Measurements from ENCODE around the gene MANF.

Gene MANF

DNA sequence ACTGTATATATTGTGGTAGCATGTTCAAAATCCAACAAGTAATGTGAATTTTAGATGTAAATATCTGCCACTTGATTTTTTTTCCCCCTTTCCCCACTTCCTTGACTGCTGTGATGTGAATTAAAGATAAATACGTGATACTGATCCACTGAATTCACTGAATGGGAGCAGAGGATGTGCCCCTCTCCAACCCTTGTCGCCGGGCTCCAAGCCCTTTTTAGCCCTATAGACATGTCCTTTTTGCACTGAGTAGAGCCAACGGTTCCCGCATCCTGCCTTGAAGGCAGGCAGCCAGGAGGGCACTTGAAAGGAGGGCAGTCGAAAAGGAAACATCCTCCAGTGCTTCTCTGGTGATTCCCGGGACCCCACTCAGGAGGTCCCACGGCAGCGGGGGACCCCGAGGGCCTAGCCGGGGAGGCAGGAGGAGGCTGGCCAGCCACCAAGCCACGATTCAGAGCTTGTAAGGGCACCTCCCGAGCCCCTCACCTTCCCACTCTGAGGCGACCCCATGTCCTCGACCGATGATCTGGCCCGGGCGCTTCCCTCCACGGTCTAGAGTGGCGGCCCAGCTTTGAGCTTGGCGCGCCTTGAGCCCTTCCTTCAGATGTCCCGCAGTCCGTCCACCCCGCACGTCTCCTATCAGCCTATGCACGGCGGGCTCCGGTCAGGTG is 901 bp upstream of the MANF start:
- Histone ChIP-seq H2BK120ac (ENCODE audit: insufficient read depth, low read length, poor library complexity) (peak overlapping the region; percentile 82), H3K27ac (ENCODE audit: low read depth, low read length) (peak overlapping the region; percentile 72), H3K14ac (ENCODE audit: low read length) (peak overlapping the region; percentile 97), H2BK12ac (ENCODE audit: low read length) (no peak overlapping the region), H3K79me2 (ENCODE audit: control insufficient read depth, insufficient read depth, low read length, poor library complexity) (peaks cover 18% of the 10 kb centered on the region), H3K9ac (ENCODE audit: low read length) (peak overlapping the region; percentile 91), H4K91ac (ENCODE audit: low read depth, low read length) (peak overlapping the region; percentile 96), H2AFZ (ENCODE audit: insufficient read depth, low read length, poor library complexity) (peak overlapping the region; percentile 85), H3K79me1 (ENCODE audit: low read length) (peaks cover 11% of the 10 kb centered on the region), H4K8ac (ENCODE audit: low read depth, low read length) (peak overlapping the region; percentile 94), H3K4ac (ENCODE audit: low read depth, low read length) (peak overlapping the region; percentile 89), H3K23ac (ENCODE audit: low read length) (no peak overlapping the region), H3K36me3 (ENCODE audit: control insufficient read depth in 1 of 2, insufficient read depth in 2 of 2, low read length in 2 of 2) (peaks cover 2 to 18% of the 10 kb centered on the region in 2 experiments), H3K4me3 (ENCODE audit: low read depth, low read length) (peak overlapping the region; percentile 91), H4K12ac (ENCODE audit: low read depth, low read length) (peak overlapping the region; percentile 78), H3K27me3 (ENCODE audit: insufficient read depth, low read length) (no peaks in the 10 kb centered on the region), H3K18ac (ENCODE audit: low read length) (peak overlapping the region; percentile 86), H2BK5ac (ENCODE audit: low read depth, low read length, poor library complexity) (peak overlapping the region; percentile 92), H3K9me3 (ENCODE audit: insufficient read depth, low read depth, low read length) (peaks cover 2% of the 10 kb centered on the region), H2AK5ac (ENCODE audit: low read length) (peak overlapping the region; percentile 81), H3K4me1 (ENCODE audit: control insufficient read depth in 1 of 2, insufficient read depth in 2 of 2, low read length in 2 of 2) (peaks cover 17 to 30% of the 10 kb centered on the region in 2 experiments), H3K4me2 (ENCODE audit: low read length) (peak overlapping the region; percentile 77)
- no CpG with 5 or more reads among the region's 29 CpGs for WGBS (ENCODE audit: extremely low coverage, insufficient coverage, insufficient read length)
- DNase-seq: peak in 1 of 2 donors; percentile 45

DNA sequence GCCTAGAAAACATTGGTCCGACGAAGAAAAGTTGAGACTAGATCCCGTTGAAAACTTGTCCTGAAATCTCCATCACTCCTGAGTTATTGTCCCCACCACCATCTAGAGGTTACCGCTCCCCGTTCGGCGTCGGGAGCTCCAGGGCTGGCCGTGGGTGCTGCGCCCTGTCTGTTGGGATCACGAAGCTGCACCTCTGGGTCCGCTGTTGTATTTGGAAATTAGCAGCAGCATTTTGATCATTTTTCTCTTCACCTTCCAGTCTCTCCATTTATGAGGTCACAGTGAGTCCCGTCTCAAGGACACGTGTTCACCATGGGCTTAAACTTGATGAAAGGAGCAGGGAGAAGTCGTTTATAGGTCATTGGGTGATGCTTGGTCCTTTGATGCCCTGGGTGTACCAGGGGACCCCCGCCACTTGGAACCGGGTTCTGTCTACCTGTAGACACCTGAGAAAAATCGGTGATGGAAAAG is 565 bp downstream of the MANF start:
- peaks cover 15 to 27% of the 10 kb centered on the region in 2 experiments for H3K36me3 ChIP-seq (ENCODE audit: control insufficient read depth in 1 of 2, insufficient read depth in 2 of 2, low read length in 2 of 2)
- H2BK120ac ChIP-seq (ENCODE audit: insufficient read depth, low read length, poor library complexity): peak overlapping the region; percentile 18
- H3K9me3 ChIP-seq (ENCODE audit: insufficient read depth, low read depth, low read length): peaks cover 2% of the 10 kb centered on the region
- H3K9ac ChIP-seq (ENCODE audit: low read length): peak overlapping the region; percentile 74
- peak overlapping the region; percentile 55 for H4K8ac ChIP-seq (ENCODE audit: low read depth, low read length)
- peak overlapping the region; percentile 15 for H2AK5ac ChIP-seq (ENCODE audit: low read length)
- no peak overlapping the region for H4K12ac ChIP-seq (ENCODE audit: low read depth, low read length)
- peaks cover 18% of the 10 kb centered on the region for H3K79me2 ChIP-seq (ENCODE audit: control insufficient read depth, insufficient read depth, low read length, poor library complexity)
- H3K27me3 ChIP-seq (ENCODE audit: insufficient read depth, low read length): no peaks in the 10 kb centered on the region
- peak overlapping the region; percentile 93 for H3K4ac ChIP-seq (ENCODE audit: low read depth, low read length)
- H3K18ac ChIP-seq (ENCODE audit: low read length): no peak overlapping the region
- peak overlapping the region; percentile 17 for H2AFZ ChIP-seq (ENCODE audit: insufficient read depth, low read length, poor library complexity)
- DNase-seq: peak in 1 of 2 donors; percentile 46
- H3K14ac ChIP-seq (ENCODE audit: low read length): peak overlapping the region; percentile 61
- H3K23ac ChIP-seq (ENCODE audit: low read length): no peak overlapping the region
- H4K91ac ChIP-seq (ENCODE audit: low read depth, low read length): peak overlapping the region; percentile 64
- H3K4me1 ChIP-seq (ENCODE audit: control insufficient read depth in 1 of 2, insufficient read depth in 2 of 2, low read length in 2 of 2): peaks cover 17 to 35% of the 10 kb centered on the region in 2 experiments
- H3K4me3 ChIP-seq (ENCODE audit: low read depth, low read length): peak overlapping the region; percentile 97
- no peak overlapping the region for H2BK12ac ChIP-seq (ENCODE audit: low read length)
- no CpG with 5 or more reads among the region's 18 CpGs for WGBS (ENCODE audit: extremely low coverage, insufficient coverage, insufficient read length)
- peaks cover 11% of the 10 kb centered on the region for H3K79me1 ChIP-seq (ENCODE audit: low read length)
- no peak overlapping the region for H2BK5ac ChIP-seq (ENCODE audit: low read depth, low read length, poor library complexity)
- peak overlapping the region; percentile 77 for H3K4me2 ChIP-seq (ENCODE audit: low read length)
- H3K27ac ChIP-seq (ENCODE audit: low read depth, low read length): no peak overlapping the region

DNA sequence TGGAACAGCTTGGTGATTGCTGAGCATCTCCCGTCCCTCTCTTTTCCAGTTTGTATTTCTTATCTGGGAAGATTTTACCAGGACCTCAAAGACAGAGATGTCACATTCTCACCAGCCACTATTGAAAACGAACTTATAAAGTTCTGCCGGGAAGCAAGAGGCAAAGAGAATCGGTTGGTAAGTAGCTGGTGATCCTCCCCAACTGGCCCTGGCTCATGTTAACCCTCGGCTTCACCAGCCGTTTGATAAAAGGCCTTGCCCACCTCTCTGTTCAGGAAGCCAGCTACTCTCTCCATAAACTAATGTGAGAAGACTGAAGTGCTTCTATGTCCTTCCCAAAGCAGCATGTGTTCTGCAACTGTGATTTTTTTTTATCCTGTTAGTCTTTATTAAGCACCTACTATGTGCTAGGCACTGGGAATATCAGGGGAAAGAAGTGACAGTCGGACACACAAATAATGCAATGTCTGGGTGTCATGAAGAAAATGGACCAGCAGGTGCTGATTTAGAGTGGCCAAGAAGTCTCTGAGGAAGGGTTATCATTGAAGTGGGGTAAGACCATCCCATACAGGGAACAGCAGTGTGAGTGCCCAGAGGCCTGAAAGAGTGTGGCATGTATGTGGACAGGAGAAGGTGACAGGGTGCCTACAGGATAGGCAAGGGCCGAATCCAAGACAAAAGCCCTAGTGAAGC is 1.2 kb downstream of the MANF start:
- peaks cover 2% of the 10 kb centered on the region for H3K9me3 ChIP-seq (ENCODE audit: insufficient read depth, low read depth, low read length)
- H3K4me1 ChIP-seq (ENCODE audit: control insufficient read depth in 1 of 2, insufficient read depth in 2 of 2, low read length in 2 of 2): peaks cover 17 to 37% of the 10 kb centered on the region in 2 experiments
- H3K14ac ChIP-seq (ENCODE audit: low read length): no peak overlapping the region
- H4K91ac ChIP-seq (ENCODE audit: low read depth, low read length): no peak overlapping the region
- peak overlapping the region; percentile 55 for H3K4ac ChIP-seq (ENCODE audit: low read depth, low read length)
- H3K27ac ChIP-seq (ENCODE audit: low read depth, low read length): no peak overlapping the region
- H3K9ac ChIP-seq (ENCODE audit: low read length): no peak overlapping the region
- H2BK120ac ChIP-seq (ENCODE audit: insufficient read depth, low read length, poor library complexity): no peak overlapping the region
- no peak overlapping the region for H4K12ac ChIP-seq (ENCODE audit: low read depth, low read length)
- H3K4me3 ChIP-seq (ENCODE audit: low read depth, low read length): no peak overlapping the region
- no peak overlapping the region for H2AFZ ChIP-seq (ENCODE audit: insufficient read depth, low read length, poor library complexity)
- no peak overlapping the region for H2BK5ac ChIP-seq (ENCODE audit: low read depth, low read length, poor library complexity)
- DNase-seq: no peak
- H3K18ac ChIP-seq (ENCODE audit: low read length): no peak overlapping the region
- WGBS (ENCODE audit: extremely low coverage, insufficient coverage, insufficient read length): no CpG with 5 or more reads among the region's 8 CpGs
- no peak overlapping the region for H3K23ac ChIP-seq (ENCODE audit: low read length)
- H2BK12ac ChIP-seq (ENCODE audit: low read length): no peak overlapping the region
- H3K79me2 ChIP-seq (ENCODE audit: control insufficient read depth, insufficient read depth, low read length, poor library complexity): peaks cover 20% of the 10 kb centered on the region
- H3K4me2 ChIP-seq (ENCODE audit: low read length): peak overlapping the region; percentile 77
- H3K36me3 ChIP-seq (ENCODE audit: control insufficient read depth in 1 of 2, insufficient read depth in 2 of 2, low read length in 2 of 2): peaks cover 15 to 27% of the 10 kb centered on the region in 2 experiments
- H4K8ac ChIP-seq (ENCODE audit: low read depth, low read length): no peak overlapping the region
- H3K79me1 ChIP-seq (ENCODE audit: low read length): peaks cover 13% of the 10 kb centered on the region
- H2AK5ac ChIP-seq (ENCODE audit: low read length): no peak overlapping the region
- H3K27me3 ChIP-seq (ENCODE audit: insufficient read depth, low read length): no peaks in the 10 kb centered on the region

DNA sequence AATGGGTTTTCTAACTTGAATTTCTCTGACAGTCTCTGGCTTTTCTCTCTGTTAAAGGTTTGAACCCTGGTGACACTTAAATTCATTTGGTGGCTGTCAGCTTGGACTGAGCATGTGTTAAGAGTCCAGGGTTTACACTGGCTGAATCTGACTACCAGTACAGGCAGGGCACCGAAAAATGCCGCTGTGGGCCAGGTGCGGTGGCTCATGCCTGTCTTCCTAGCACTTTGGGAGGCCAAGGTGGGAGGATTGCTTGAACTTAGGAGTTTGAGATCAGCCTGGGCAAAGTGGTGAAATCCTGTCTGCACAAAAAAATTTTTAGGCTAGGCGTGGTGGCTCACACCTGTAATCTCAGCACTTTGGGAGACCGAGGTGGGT is 1.8 kb downstream of the MANF start:
- H3K79me2 ChIP-seq (ENCODE audit: control insufficient read depth, insufficient read depth, low read length, poor library complexity): peaks cover 25% of the 10 kb centered on the region
- H3K4me1 ChIP-seq (ENCODE audit: control insufficient read depth in 1 of 2, insufficient read depth in 2 of 2, low read length in 2 of 2): peaks cover 19 to 37% of the 10 kb centered on the region in 2 experiments
- H2BK12ac ChIP-seq (ENCODE audit: low read length): no peak overlapping the region
- H3K36me3 ChIP-seq (ENCODE audit: control insufficient read depth in 1 of 2, insufficient read depth in 2 of 2, low read length in 2 of 2): peaks cover 17 to 27% of the 10 kb centered on the region in 2 experiments
- DNase-seq: no peak
- H3K27ac ChIP-seq (ENCODE audit: low read depth, low read length): peak overlapping the region; percentile 40
- H3K4me2 ChIP-seq (ENCODE audit: low read length): peak overlapping the region; percentile 77
- peak overlapping the region; percentile 41 for H3K4ac ChIP-seq (ENCODE audit: low read depth, low read length)
- H2AK5ac ChIP-seq (ENCODE audit: low read length): no peak overlapping the region
- no peak overlapping the region for H3K4me3 ChIP-seq (ENCODE audit: low read depth, low read length)
- no peaks in the 10 kb centered on the region for H3K27me3 ChIP-seq (ENCODE audit: insufficient read depth, low read length)
- H2BK5ac ChIP-seq (ENCODE audit: low read depth, low read length, poor library complexity): no peak overlapping the region
- no peak overlapping the region for H2AFZ ChIP-seq (ENCODE audit: insufficient read depth, low read length, poor library complexity)
- H4K8ac ChIP-seq (ENCODE audit: low read depth, low read length): no peak overlapping the region
- no peak overlapping the region for H3K23ac ChIP-seq (ENCODE audit: low read length)
- no peak overlapping the region for H3K18ac ChIP-seq (ENCODE audit: low read length)
- no peak overlapping the region for H4K12ac ChIP-seq (ENCODE audit: low read depth, low read length)
- no peak overlapping the region for H3K9ac ChIP-seq (ENCODE audit: low read length)
- peaks cover 18% of the 10 kb centered on the region for H3K79me1 ChIP-seq (ENCODE audit: low read length)
- no peak overlapping the region for H3K14ac ChIP-seq (ENCODE audit: low read length)
- H3K9me3 ChIP-seq (ENCODE audit: insufficient read depth, low read depth, low read length): peaks cover 4% of the 10 kb centered on the region
- WGBS (ENCODE audit: extremely low coverage, insufficient coverage, insufficient read length): no CpG with 5 or more reads among the region's 5 CpGs
- H4K91ac ChIP-seq (ENCODE audit: low read depth, low read length): no peak overlapping the region
- no peak overlapping the region for H2BK120ac ChIP-seq (ENCODE audit: insufficient read depth, low read length, poor library complexity)

All from trophoblast cell (in vitro differentiated cells and primary cell).